MM.1S (cell line): ENCODE data around the gene TMEM242.

Source experiments
- DNase-seq: peaks from one replicate; pipeline ENCODE4 v3.0.0-alpha.2; 2015
- H2AFZ ChIP-seq: fragments of 300-600 bp; sonication (generic); 2 replicates; pipeline ENCODE4 v1.6.0; 2016; ENCODE audit warnings: antibody characterized with exemption, low read length
- H3F3A ChIP-seq: fragments of 300-600 bp; sonication (generic); 2 replicates; pipeline ENCODE4 v1.6.1; 2016; ENCODE audit warnings: mild to moderate bottlenecking, antibody characterized with exemption, low read length, moderate library complexity, mixed read lengths; ENCODE audit not compliant: insufficient read depth
- H3K27ac ChIP-seq: fragments of 300-600 bp; sonication (generic); 2 replicates; pipeline ENCODE4 v1.5.1; 2016; ENCODE audit warnings: mild to moderate bottlenecking, low read length
- H3K27me3 ChIP-seq: fragments of 300-600 bp; sonication (generic); replicated peaks from 2 replicates; pipeline ENCODE4 v1.6.0; 2016; ENCODE audit warnings: low read length; ENCODE audit not compliant: insufficient read depth
- H3K36me3 ChIP-seq: fragments of 300-600 bp; sonication (generic); replicated peaks from 2 replicates; pipeline ENCODE4 v1.6.1; 2016; ENCODE audit warnings: mild to moderate bottlenecking, low read length, mixed read lengths; ENCODE audit not compliant: insufficient read depth
- H3K4me1 ChIP-seq: fragments of 300-600 bp; sonication (generic); 2 replicates; pipeline ENCODE4 v1.6.1; 2016; ENCODE audit warnings: low read length, mixed read lengths
- H3K4me2 ChIP-seq: fragments of 300-600 bp; sonication (generic); 2 replicates; pipeline ENCODE4 v1.6.0; 2016; ENCODE audit warnings: low read depth, low read length
- H3K4me3 ChIP-seq: fragments of 300-600 bp; sonication (generic); 2 replicates; pipeline ENCODE4 v1.5.1; 2016; ENCODE audit warnings: low read length, mixed read lengths
- H3K79me2 ChIP-seq: fragments of 300-600 bp; sonication (generic); 2 replicates; pipeline ENCODE4 v1.6.1; 2016; ENCODE audit warnings: mixed run types, low read length, mixed read lengths
- H3K9ac ChIP-seq: fragments of 300-600 bp; sonication (generic); 2 replicates; pipeline ENCODE4 v1.6.1; 2016; ENCODE audit warnings: low read length, mixed read lengths
- H3K9me2 ChIP-seq: fragments of 300-600 bp; sonication (generic); replicated peaks from 2 replicates; pipeline ENCODE4 v1.6.1; 2016; ENCODE audit warnings: mild to moderate bottlenecking, low read length, mixed read lengths; ENCODE audit not compliant: insufficient read depth
- H3K9me3 ChIP-seq: fragments of 300-600 bp; sonication (generic); replicated peaks from 2 replicates; pipeline ENCODE4 v1.6.1; 2016; ENCODE audit warnings: mild to moderate bottlenecking, low read length, mixed read lengths; ENCODE audit not compliant: insufficient read depth
- H4K20me1 ChIP-seq: fragments of 300-600 bp; sonication (generic); 2 replicates; pipeline ENCODE4 v1.6.1; 2016; ENCODE audit warnings: mild to moderate bottlenecking, low read length, moderate library complexity, mixed read lengths; ENCODE audit not compliant: insufficient read depth
- EZH2 ChIP-seq: fragments of 300-600 bp; sonication (generic); optimal IDR thresholded peaks from 2 replicates; pipeline ENCODE3; 2017; ENCODE audit warnings: low read depth, mild to moderate bottlenecking, antibody characterized with exemption, low read length, mixed read lengths
- EZH2phosphoT487 ChIP-seq: fragments of 300-600 bp; sonication (generic); IDR thresholded peaks from 2 replicates; pipeline ENCODE4 v1.6.1; 2018; ENCODE audit warnings: antibody characterized with exemption, low read length
- TF ChIP-seq, protein P1 (sequence below): fragments of 300-600 bp; sonication (generic); IDR thresholded peaks from 2 replicates; pipeline ENCODE4 v1.5.1; 2016; ENCODE audit warnings: antibody characterized with exemption, low read length, mixed read lengths

Gene TMEM242

DNA sequence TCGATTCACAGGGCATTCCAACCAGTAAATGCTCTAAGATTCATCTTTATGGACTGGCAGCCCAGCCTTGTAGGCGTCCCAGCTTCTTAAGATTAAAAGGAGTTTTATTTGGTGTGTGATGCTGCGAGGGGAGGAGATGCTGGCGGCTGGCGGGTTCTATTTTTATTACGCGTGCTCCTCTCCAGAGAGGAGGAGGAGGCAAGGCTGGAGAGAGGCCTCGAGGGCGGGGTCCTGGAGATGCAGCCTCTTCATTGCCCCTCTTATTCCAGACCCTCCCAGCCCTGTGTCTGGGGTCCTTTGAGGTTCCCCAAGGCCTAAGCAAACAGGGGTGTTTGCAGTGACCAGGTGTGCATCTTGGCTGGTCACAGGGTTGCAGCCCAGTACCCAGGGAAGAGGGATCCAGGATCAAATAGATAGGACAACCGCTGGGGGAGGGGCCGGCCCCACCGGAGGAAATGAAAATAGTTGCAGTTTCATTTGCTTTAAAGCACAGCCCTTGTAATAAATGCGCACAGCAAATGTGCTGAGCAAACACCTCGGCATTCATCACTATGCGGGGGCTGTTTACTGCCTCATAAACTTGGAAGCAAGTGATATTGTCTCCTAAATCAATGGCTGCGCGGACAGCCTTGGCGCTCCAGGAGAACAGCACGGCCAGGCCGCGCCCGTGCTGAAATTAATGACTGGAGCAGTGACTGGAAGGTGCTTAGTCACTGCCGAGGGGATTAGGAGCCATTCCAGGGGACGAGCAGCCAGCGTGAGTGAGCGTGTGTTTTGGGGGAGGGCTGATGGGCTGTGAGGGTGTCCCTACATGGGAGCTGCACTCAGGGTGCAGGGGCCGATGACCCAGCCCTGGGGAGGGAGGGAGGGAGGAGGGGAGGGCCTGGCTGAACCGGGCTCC is 83.0 kb downstream of the TMEM242 start:
- peak overlapping the region; percentile 70 for H2AFZ ChIP-seq
- peak overlapping the region; percentile 72 for H3K4me3 ChIP-seq
- peak overlapping the region; percentile 69; the same call in 1 of the 2 replicates for H3K4me2 ChIP-seq

DNA sequence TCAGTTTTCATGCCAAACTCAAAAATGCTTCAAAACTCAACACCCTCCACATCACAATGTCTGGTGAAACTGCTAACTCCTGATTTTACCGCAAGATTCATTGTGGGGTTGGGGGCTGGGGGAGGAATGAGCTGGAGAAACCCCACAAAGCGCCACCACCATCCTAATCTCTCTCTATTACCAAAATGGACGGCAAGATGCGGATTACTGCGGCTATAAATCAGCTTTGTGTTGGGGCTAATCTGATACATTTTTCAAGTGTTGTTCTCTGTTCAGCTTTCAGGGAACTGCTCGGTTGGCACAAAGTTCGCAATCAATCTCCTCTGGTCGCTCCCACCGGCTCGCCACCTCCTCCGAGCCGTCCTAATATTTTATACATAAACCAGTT is 83.7 kb downstream of the TMEM242 start:
- Histone ChIP-seq H3K4me1 (peaks cover 6% of the 10 kb centered on the region; the same call in 1 of the 2 replicates), H3K4me3 (no peak overlapping the region), H3K27ac (no peak overlapping the region), H3F3A (no peaks in the 10 kb centered on the region), H3K36me3 (no peaks in the 10 kb centered on the region), H3K4me2 (peak overlapping the region; percentile 69; the same call in 1 of the 2 replicates), H4K20me1 (no peaks in the 10 kb centered on the region), H3K79me2 (no peaks in the 10 kb centered on the region), H3K9me2 (no peaks in the 10 kb centered on the region), H3K9me3 (no peaks in the 10 kb centered on the region), H3K27me3 (no peaks in the 10 kb centered on the region), H3K9ac (no peak overlapping the region), H2AFZ (0 out of 2 replicates have a peak overlapping the region, but pooled peaks have one; percentile 70)
- DNase-seq: no peak
- TF ChIP-seq EZH2 (no peak), EZH2phosphoT487 (no peak)
- TF ChIP-seq, protein P1, sequence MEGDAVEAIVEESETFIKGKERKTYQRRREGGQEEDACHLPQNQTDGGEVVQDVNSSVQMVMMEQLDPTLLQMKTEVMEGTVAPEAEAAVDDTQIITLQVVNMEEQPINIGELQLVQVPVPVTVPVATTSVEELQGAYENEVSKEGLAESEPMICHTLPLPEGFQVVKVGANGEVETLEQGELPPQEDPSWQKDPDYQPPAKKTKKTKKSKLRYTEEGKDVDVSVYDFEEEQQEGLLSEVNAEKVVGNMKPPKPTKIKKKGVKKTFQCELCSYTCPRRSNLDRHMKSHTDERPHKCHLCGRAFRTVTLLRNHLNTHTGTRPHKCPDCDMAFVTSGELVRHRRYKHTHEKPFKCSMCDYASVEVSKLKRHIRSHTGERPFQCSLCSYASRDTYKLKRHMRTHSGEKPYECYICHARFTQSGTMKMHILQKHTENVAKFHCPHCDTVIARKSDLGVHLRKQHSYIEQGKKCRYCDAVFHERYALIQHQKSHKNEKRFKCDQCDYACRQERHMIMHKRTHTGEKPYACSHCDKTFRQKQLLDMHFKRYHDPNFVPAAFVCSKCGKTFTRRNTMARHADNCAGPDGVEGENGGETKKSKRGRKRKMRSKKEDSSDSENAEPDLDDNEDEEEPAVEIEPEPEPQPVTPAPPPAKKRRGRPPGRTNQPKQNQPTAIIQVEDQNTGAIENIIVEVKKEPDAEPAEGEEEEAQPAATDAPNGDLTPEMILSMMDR: no peak

More for the DNA sequence above, 83.0 kb downstream of the TMEM242 start:
- DNase-seq: peak; percentile 51
- H3F3A ChIP-seq: no peaks in the 10 kb centered on the region
- H3K36me3 ChIP-seq: no peaks in the 10 kb centered on the region
- TF ChIP-seq EZH2 (no peak), EZH2phosphoT487 (no peak)
- TF ChIP-seq, protein P1: no peak
- H3K9ac ChIP-seq: peak overlapping the region; percentile 48; the same call in 1 of the 2 replicates
- H3K79me2 ChIP-seq: no peaks in the 10 kb centered on the region
- no peaks in the 10 kb centered on the region for H3K9me3 ChIP-seq
- peaks cover 6% of the 10 kb centered on the region; the same call in 1 of the 2 replicates for H3K4me1 ChIP-seq
- no peaks in the 10 kb centered on the region for H3K27me3 ChIP-seq
- H3K9me2 ChIP-seq: no peaks in the 10 kb centered on the region
- H4K20me1 ChIP-seq: no peaks in the 10 kb centered on the region
- no peak overlapping the region; the same call in 1 of the 2 replicates for H3K27ac ChIP-seq
